OCI-M2 (cell line): ENCODE measurements around the gene HOMER2.
A peak's percentile ranks its signal among the peaks of the same experiment; 100 is the strongest.
"Not testable (repeated sequence)": the region's sequence is repeated elsewhere in the genome, so short reads cannot be mapped to it uniquely, and the experiment has no call there.

Source experiments
- DNase-seq: peaks from one replicate; lab custom pipeline; 2025; ENCODE audit not compliant: unreplicated experiment; lab: John Stamatoyannopoulos, UW

The HOMER2 gene

GRCh38 chr15:82838096-82838735 is 114.3 kb downstream of the HOMER2 start:
- no peak for DNase-seq

GRCh38 chr15:82835391-82835917 is 117.1 kb downstream of the HOMER2 start:
- DNase-seq: no peak

GRCh38 chr15:82833362-82833682 is 119.2 kb downstream of the HOMER2 start:
- DNase-seq: no peak

GRCh38 chr15:82832601-82833361 is 119.7 kb downstream of the HOMER2 start:
- DNase-seq: no peak

GRCh38 chr15:82831894-82832600 is 120.5 kb downstream of the HOMER2 start:
- no peak for DNase-seq

- no peak for DNase-seq
These were observed 121.9 kb downstream of the HOMER2 start for GRCh38 chr15:82830427-82831173.

- DNase-seq: no peak
These were observed 123.3 kb downstream of the HOMER2 start for GRCh38 chr15:82829234-82829633.

GRCh38 chr15:82828075-82828474 is 124.4 kb downstream of the HOMER2 start:
- no peak for DNase-seq

GRCh38 chr15:82823049-82823448 is 129.5 kb downstream of the HOMER2 start:
- DNase-seq: no peak

GRCh38 chr15:82821851-82822250 is 130.7 kb downstream of the HOMER2 start:
- DNase-seq: not testable (repeated sequence)

- not testable (repeated sequence) for DNase-seq
These were observed 131.1 kb downstream of the HOMER2 start for GRCh38 chr15:82821396-82821795.

- DNase-seq: no peak
These were observed 132.4 kb downstream of the HOMER2 start for GRCh38 chr15:82820128-82820527.

GRCh38 chr15:82812994-82813393 is 139.5 kb downstream of the HOMER2 start:
- DNase-seq: no peak

GRCh38 chr15:82810890-82811426 is 141.6 kb downstream of the HOMER2 start:
- DNase-seq: no peak

- no peak for DNase-seq
These were observed 142.2 kb downstream of the HOMER2 start for GRCh38 chr15:82810061-82810889.

- peak; percentile 56 for DNase-seq
These were observed 143.0 kb downstream of the HOMER2 start, which contains the start of gene WHAMM for GRCh38 chr15:82809308-82810060. WHAMM (plus strand) TSS chr15:82809628; CDS start chr15:82809727, 99 bp downstream.

GRCh38 chr15:82808634-82809041 is 143.9 kb downstream of the HOMER2 start:
- no peak for DNase-seq

GRCh38 chr15:82807920-82808633 is 144.4 kb downstream of the HOMER2 start:
- no peak for DNase-seq
